DND-41 (cell line): ENCODE results near the gene GPR55.

ENCODE experiments used
- ATAC-seq: fragments of 200-7000 bp; cut with Tn5 transposase; 3 replicates; pipeline ENCODE4 v1.9.1; 2021; ENCODE audit warnings: low read depth; ENCODE audit not compliant: insufficient read depth
- DNase-seq: peaks from one replicate; pipeline ENCODE4 v3.0.0-alpha.2; 2020
- H2AFZ ChIP-seq: 2 replicates; pipeline ENCODE4 v1.6.0; 2012; ENCODE audit warnings: low read depth, low read length
- H3K27ac ChIP-seq: 2 replicates; pipeline ENCODE4 v1.5.1; 2012; ENCODE audit warnings: low read length, inconsistent platforms
- H3K27me3 ChIP-seq: fragments of 200-600 bp; sonication (generic); 2 replicates; pipeline ENCODE4 v1.6.0; 2012; ENCODE audit warnings: low read length, mild to moderate bottlenecking, inconsistent platforms; ENCODE audit not compliant: insufficient read depth, poor library complexity
- H3K36me3 ChIP-seq: 2 replicates; pipeline ENCODE4 v1.5.1; 2012; ENCODE audit warnings: low read length, inconsistent platforms; ENCODE audit not compliant: insufficient read depth
- H3K4me1 ChIP-seq: 2 replicates; pipeline ENCODE4 v1.5.1; 2012; ENCODE audit warnings: mild to moderate bottlenecking, low read length; ENCODE audit not compliant: insufficient read depth
- H3K4me2 ChIP-seq: 2 replicates; pipeline ENCODE4 v1.6.0; 2012; ENCODE audit warnings: mild to moderate bottlenecking, moderate library complexity, low read length, inconsistent platforms; ENCODE audit not compliant: insufficient read depth
- H3K4me3 ChIP-seq, 2 experiments: fragments of 200-600 bp in 1 of 2; shearing (Covaris generic) in 1 of 2; 2 replicates each; pipeline ENCODE4 v1.5.1; 2012 to 2016; ENCODE audit warnings: inconsistent platforms in 2 of 2, low read length in 2 of 2, mild to moderate bottlenecking in 2 of 2, low read depth in 1 of 2, moderate library complexity in 1 of 2
- H3K79me2 ChIP-seq: 2 replicates; pipeline ENCODE4 v1.6.0; 2012; ENCODE audit warnings: low read length, inconsistent platforms; ENCODE audit not compliant: insufficient read depth
- H3K9ac ChIP-seq: 2 replicates; pipeline ENCODE4 v1.6.0; 2012; ENCODE audit warnings: low read depth, mild to moderate bottlenecking, inconsistent platforms, low read length, moderate library complexity
- H3K9me3 ChIP-seq: 2 replicates; pipeline ENCODE4 v1.5.1; 2012; ENCODE audit warnings: low read length, moderate library complexity, mild to moderate bottlenecking, inconsistent platforms; ENCODE audit not compliant: insufficient read depth, severe bottlenecking
- H4K20me1 ChIP-seq: 2 replicates; pipeline ENCODE4 v1.6.0; 2012; ENCODE audit warnings: low read length; ENCODE audit not compliant: insufficient read depth
- EZH2 ChIP-seq: IDR thresholded peaks from 3 replicates; pipeline ENCODE4 v1.6.1; 2012; ENCODE audit warnings: borderline replicate concordance, low read depth, mild to moderate bottlenecking, moderate library complexity, low read length, inconsistent platforms; ENCODE audit not compliant: severe bottlenecking
- TF ChIP-seq, protein P1 (sequence below): IDR thresholded peaks from 2 replicates; pipeline ENCODE4 v1.5.1; 2012; ENCODE audit warnings: borderline replicate concordance, low read length, moderate library complexity, mild to moderate bottlenecking; ENCODE audit not compliant: poor library complexity, severe bottlenecking; ENCODE audit errors: extremely low read depth

Gene GPR55

DNA sequence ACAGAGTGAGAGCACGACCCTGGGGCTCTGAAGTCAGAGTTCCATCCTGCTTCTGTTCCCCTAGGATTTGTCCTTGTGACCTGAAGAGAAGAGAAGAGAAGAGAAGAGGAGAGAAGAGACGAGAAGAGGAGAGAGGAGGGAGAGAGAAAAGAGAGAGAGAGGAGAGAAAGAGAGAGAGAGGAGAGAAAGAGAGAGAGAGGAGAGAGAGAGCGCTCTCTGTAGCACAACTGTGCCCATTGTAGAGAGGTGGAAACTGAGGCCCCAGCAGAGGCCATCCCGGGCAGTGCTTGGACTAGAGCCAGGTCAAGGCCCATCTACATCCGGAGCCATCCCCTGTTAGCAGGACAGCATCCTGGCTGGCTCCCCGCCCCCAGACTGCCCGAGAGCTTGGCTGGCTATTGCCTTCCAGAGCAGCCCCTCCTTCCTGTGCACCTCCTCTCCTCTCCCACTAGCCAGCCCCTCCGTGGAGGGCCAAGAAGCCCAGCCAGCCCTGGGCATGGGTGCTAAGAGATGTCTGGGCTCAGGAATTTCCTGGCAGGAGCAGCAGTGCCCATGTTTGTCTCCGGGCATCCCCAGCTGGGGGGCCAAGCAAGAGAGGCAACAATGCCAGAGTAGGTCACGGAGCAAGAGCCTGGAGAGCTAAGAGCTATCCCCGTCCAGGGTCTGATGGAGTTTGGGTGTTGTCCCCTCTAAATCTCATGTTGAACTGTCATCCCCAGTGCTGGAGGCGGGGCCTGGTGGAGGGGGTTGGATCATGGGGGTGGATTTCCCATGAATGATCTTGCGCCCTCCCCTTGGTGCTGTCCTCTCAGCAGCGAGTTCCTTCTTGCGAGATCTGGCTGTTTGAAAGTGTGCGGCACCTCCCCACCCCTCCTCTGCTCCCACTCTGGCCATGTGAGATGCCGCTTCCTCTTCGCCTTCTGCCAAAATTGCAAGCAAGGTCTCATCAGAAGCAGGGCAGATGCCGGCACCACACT lies 18.2 kb upstream of the GPR55 start:
- no peaks in the 10 kb centered on the region for H4K20me1 ChIP-seq
- H3K4me1 ChIP-seq, result no peaks in the 10 kb centered on the region
- H3K27me3 ChIP-seq, result peaks cover 3% of the 10 kb centered on the region
- H3K9me3 ChIP-seq, result no peaks in the 10 kb centered on the region
- no peak overlapping the region for H3K27ac ChIP-seq
- H3K79me2 ChIP-seq, result no peaks in the 10 kb centered on the region
- ATAC-seq (no peak), DNase-seq (no peak)
- no peaks in the 10 kb centered on the region for H3K36me3 ChIP-seq
- TF ChIP-seq EZH2, result no peak
- TF ChIP-seq, protein P1, sequence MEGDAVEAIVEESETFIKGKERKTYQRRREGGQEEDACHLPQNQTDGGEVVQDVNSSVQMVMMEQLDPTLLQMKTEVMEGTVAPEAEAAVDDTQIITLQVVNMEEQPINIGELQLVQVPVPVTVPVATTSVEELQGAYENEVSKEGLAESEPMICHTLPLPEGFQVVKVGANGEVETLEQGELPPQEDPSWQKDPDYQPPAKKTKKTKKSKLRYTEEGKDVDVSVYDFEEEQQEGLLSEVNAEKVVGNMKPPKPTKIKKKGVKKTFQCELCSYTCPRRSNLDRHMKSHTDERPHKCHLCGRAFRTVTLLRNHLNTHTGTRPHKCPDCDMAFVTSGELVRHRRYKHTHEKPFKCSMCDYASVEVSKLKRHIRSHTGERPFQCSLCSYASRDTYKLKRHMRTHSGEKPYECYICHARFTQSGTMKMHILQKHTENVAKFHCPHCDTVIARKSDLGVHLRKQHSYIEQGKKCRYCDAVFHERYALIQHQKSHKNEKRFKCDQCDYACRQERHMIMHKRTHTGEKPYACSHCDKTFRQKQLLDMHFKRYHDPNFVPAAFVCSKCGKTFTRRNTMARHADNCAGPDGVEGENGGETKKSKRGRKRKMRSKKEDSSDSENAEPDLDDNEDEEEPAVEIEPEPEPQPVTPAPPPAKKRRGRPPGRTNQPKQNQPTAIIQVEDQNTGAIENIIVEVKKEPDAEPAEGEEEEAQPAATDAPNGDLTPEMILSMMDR, result no peak
- H3K4me3 ChIP-seq, result no peak overlapping the region
- no peak overlapping the region for H2AFZ ChIP-seq
- H3K4me2 ChIP-seq, result no peak overlapping the region
- H3K9ac ChIP-seq, result no peak overlapping the region

DNA sequence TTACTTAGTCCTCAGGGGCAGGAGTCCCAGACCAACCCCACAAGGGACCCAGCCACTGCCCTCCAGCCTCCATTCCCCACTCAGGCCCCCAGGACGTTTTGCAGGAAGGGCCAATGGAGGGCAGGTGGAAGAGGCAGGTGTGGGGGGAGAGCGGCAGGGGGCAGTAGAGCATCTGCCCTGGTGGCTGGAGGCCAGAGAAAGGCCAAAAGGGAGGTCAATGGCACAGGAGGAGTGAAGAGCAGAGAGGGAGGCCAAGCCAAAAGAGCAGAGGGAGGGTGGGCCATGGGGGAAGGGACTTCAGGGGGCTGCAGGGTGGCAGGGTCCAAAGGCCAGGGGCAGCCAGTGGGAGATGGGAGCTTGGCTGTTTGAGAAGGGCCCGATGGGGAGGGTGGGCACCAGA lies 17.3 kb upstream of the GPR55 start:
- Histone ChIP-seq H3K4me2 (no peak overlapping the region), H3K36me3 (no peaks in the 10 kb centered on the region), H4K20me1 (no peaks in the 10 kb centered on the region), H3K27ac (no peak overlapping the region), H3K4me1 (no peaks in the 10 kb centered on the region), H3K9ac (no peak overlapping the region), H3K79me2 (no peaks in the 10 kb centered on the region), H3K27me3 (peaks cover 3% of the 10 kb centered on the region), H3K4me3 (no peak overlapping the region), H2AFZ (no peak overlapping the region), H3K9me3 (no peaks in the 10 kb centered on the region)
- DNase-seq, result no peak
- no peak for ATAC-seq
- TF ChIP-seq, protein P1, result no peak
- no peak for TF ChIP-seq EZH2

DNA sequence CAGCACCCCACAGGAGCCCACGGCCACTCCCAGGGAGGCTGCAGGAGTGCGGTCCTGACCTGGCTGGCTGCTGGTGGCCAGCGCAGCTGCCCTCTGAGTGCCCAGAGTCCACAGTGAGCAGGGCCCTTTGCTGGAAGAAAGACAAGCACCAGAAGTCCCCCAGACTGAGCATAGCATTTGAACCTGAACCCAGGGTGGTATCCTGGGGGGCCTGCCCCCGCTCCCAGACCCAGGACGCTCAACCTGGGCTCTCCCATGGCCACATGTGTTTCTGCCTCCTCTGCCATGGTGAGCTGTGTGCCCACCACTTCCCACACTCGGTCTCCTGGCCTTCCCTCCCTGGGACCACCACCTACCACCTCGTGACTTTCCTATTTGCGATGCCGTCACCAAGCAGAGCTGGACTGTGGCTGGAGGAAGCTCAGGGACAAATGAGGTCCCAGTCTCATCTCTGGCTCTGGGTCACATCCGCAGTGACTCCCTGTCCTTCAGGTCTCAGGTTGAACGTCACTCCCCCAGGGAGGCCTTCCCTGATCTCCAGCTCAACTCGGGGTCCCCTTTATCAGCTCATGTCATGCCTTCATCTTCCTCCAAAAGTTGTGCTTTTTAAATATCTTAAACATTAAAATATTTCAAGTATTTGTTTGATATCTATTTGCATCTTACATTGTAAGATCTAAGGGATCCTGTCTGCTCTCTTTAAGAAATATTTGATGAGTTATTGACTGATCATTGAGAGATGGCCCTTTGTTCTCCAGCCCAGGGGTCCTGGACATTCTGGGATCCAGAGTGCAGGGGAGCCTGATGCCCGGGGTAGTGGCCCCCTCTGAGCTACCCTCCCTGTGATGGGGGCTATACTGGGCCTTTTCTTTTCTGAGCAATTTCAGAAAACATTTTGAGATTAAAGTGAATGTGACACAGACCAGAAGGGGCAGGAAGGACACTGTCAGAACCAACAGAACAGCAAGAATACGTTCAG lies 16.4 kb upstream of the GPR55 start:
- no peaks in the 10 kb centered on the region for H3K4me1 ChIP-seq
- H3K79me2 ChIP-seq, result no peaks in the 10 kb centered on the region
- H4K20me1 ChIP-seq, result no peaks in the 10 kb centered on the region
- no peaks in the 10 kb centered on the region for H3K36me3 ChIP-seq
- DNase-seq (no peak), ATAC-seq (no peak)
- no peaks in the 10 kb centered on the region for H3K9me3 ChIP-seq
- no peak overlapping the region for H3K9ac ChIP-seq
- H3K27me3 ChIP-seq, result no peaks in the 10 kb centered on the region
- no peak overlapping the region for H3K4me2 ChIP-seq
- H3K4me3 ChIP-seq, result no peak overlapping the region
- H3K27ac ChIP-seq, result no peak overlapping the region
- H2AFZ ChIP-seq, result no peak overlapping the region
- TF ChIP-seq EZH2, result no peak
- TF ChIP-seq, protein P1, result no peak
